ENCODE measurements around the gene FALEC. TPM values are rescaled to one million over a fixed set of nuclear protein-coding genes. Genes with fewer than 3 reads are reported as not detected.
"Not testable (repeated sequence)": the region's sequence is repeated elsewhere in the genome, so short reads cannot be mapped to it uniquely, and the experiment has no call there.

Gene FALEC
- total RNA-seq, 1 experiment from 2014 or later: not detected

GRCh38 chr1:150572918-150573647 is 57.5 kb downstream of the FALEC start:
- DNase-seq (ENCODE audit: low spot score): no peak

GRCh38 chr1:150573648-150574071 is 58.1 kb downstream of the FALEC start:
- CTCF ChIA-PET; POLR2A ChIA-PET (ENCODE audit: low non-redundant PET); intact Hi-C loops (cut with micrococcal nuclease; ENCODE audit: unreplicated experiment): not testable (repeated sequence)

More at GRCh38 chr1:150572918-150573647, 57.5 kb downstream of the FALEC start:
- POLR2A ChIA-PET (ENCODE audit: low non-redundant PET): interaction anchor here (0.5 to 0.9 kb wide), 3 partner anchors 9 to 373 kb away, joined by 3 to 8 read pairs (median 4); no protein-coding TSS in a partner anchor
- Histone ChIP-seq H3K27ac (ENCODE audit: low read depth, low read length, poor library complexity, severe bottlenecking) (no peak overlapping the region), H3K4me3 (ENCODE audit: low read depth, low read length, poor library complexity, severe bottlenecking) (no peak overlapping the region), H3K36me3 (ENCODE audit: insufficient read depth, low read length, poor library complexity, severe bottlenecking) (peaks cover 62% of the 10 kb centered on the region), H3K4me1 (ENCODE audit: insufficient read depth, low read length, poor library complexity, severe bottlenecking) (peaks cover 35% of the 10 kb centered on the region), H3K9me3 (ENCODE audit: low read depth, low read length, poor library complexity, severe bottlenecking) (no peaks in the 10 kb centered on the region), H3K27me3 (replicated peaks; ENCODE audit: insufficient read depth, low read depth, low read length, poor library complexity) (no peaks in the 10 kb centered on the region)
- intact Hi-C loops (cut with micrococcal nuclease; ENCODE audit: unreplicated experiment): no loop called here
- no peak for TF ChIP-seq CTCF (conservative IDR thresholded peaks at IDR 0.05; ENCODE audit: low read depth, low read length)
- no peak for TF ChIP-seq EZH2 (IDR thresholded peaks at IDR 0.05; ENCODE audit: borderline replicate concordance, low read depth, low read length, poor library complexity, severe bottlenecking)
- CTCF ChIA-PET: no interaction called here
- no TSS peak for BruUV-seq (replicated peaks)

GRCh38 chr1:150574260-150575071 is 58.9 kb downstream of the FALEC start:
- Histone ChIP-seq H3K9me3 (ENCODE audit: low read depth, low read length, poor library complexity, severe bottlenecking) (no peaks in the 10 kb centered on the region), H3K36me3 (ENCODE audit: insufficient read depth, low read length, poor library complexity, severe bottlenecking) (peaks cover 65% of the 10 kb centered on the region), H3K4me1 (ENCODE audit: insufficient read depth, low read length, poor library complexity, severe bottlenecking) (peaks cover 26% of the 10 kb centered on the region), H3K27ac (ENCODE audit: low read depth, low read length, poor library complexity, severe bottlenecking) (no peak overlapping the region), H3K27me3 (replicated peaks; ENCODE audit: insufficient read depth, low read depth, low read length, poor library complexity) (no peaks in the 10 kb centered on the region), H3K4me3 (ENCODE audit: low read depth, low read length, poor library complexity, severe bottlenecking) (peak overlapping the region; percentile 90)
- ChIA-PET POLR2A (ENCODE audit: low non-redundant PET) (no interaction called here), CTCF (no interaction called here)
- TF ChIP-seq CTCF (conservative IDR thresholded peaks at IDR 0.05; ENCODE audit: low read depth, low read length) (no peak), EZH2 (IDR thresholded peaks at IDR 0.05; ENCODE audit: borderline replicate concordance, low read depth, low read length, poor library complexity, severe bottlenecking) (no peak)
- DNase-seq (ENCODE audit: low spot score): no peak
- intact Hi-C loops (cut with micrococcal nuclease; ENCODE audit: unreplicated experiment): no loop called here
- BruUV-seq (replicated peaks): no TSS peak

More at GRCh38 chr1:150573648-150574071, 58.1 kb downstream of the FALEC start:
- not testable (repeated sequence) for H3K4me3 ChIP-seq (ENCODE audit: low read depth, low read length, poor library complexity, severe bottlenecking); BruUV-seq (replicated peaks); H3K27ac ChIP-seq (ENCODE audit: low read depth, low read length, poor library complexity, severe bottlenecking); H3K9me3 ChIP-seq (ENCODE audit: low read depth, low read length, poor library complexity, severe bottlenecking); H3K27me3 ChIP-seq (replicated peaks; ENCODE audit: insufficient read depth, low read depth, low read length, poor library complexity); DNase-seq (ENCODE audit: low spot score)
- peaks cover 29% of the 10 kb centered on the region for H3K4me1 ChIP-seq (ENCODE audit: insufficient read depth, low read length, poor library complexity, severe bottlenecking)
- peaks cover 65% of the 10 kb centered on the region for H3K36me3 ChIP-seq (ENCODE audit: insufficient read depth, low read length, poor library complexity, severe bottlenecking)
